ENCODE data around the gene PIP5KL1.

The PIP5KL1 gene

DNA sequence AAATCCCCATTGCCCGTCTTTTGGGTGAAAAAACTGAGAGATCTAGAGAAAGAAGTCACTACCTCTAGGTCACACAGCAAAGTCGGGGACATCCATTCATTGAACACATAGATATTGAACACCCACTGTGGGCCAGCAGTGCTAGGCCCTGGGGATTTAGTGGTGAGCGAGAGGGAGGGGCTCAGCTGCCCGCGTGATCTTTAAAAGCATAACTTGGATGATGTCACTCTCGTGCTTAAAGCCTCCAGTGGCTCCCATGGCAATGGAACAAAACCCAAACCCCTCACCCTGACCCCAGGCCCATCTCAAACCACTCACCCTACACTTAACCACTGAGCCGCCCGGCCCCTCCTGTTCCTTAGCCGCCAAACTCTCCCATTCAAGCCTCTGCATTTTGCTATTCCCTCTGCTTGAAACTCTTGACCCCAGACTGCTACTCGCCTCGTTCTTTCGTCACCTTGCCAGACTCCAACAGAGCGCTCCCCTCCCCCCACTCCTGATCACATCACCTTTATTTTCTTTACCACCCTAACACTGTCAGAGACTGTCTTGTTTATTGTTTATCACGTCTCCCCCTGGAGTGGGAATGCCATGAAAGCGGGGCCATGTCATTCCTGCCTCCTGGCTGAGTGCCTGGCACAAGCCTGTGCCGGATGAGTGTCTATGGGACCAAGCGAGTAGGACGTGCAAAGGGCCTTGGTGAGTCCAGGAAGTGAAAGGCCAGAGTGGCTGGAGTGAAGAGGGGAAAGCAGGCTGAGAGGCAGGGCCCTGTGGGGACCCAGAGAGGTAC, 710 bp upstream of the PIP5KL1 start:
- peak; percentile 77 for DNase-seq (ENCODE audit: low read depth, low spot score)

DNA sequence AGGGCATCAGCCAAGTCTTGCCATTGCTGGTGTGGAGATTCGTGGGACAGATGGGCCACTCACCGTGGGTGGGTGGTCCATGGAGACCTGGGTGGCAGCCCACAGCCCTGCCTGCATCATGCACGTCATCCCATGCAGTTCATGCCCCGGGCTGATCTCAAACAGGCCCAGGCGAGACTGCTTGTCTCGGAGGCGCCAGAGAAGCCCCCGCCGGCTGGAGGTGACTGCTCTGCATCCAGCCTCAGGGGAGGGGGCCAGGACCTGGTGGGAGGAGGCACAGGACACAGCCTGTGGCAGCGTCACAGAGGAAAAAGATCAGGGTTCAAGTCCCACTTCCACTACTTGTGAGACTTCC, 975 bp downstream of the PIP5KL1 start:
- DNase-seq (ENCODE audit: low read depth, low spot score): no peak

DNA sequence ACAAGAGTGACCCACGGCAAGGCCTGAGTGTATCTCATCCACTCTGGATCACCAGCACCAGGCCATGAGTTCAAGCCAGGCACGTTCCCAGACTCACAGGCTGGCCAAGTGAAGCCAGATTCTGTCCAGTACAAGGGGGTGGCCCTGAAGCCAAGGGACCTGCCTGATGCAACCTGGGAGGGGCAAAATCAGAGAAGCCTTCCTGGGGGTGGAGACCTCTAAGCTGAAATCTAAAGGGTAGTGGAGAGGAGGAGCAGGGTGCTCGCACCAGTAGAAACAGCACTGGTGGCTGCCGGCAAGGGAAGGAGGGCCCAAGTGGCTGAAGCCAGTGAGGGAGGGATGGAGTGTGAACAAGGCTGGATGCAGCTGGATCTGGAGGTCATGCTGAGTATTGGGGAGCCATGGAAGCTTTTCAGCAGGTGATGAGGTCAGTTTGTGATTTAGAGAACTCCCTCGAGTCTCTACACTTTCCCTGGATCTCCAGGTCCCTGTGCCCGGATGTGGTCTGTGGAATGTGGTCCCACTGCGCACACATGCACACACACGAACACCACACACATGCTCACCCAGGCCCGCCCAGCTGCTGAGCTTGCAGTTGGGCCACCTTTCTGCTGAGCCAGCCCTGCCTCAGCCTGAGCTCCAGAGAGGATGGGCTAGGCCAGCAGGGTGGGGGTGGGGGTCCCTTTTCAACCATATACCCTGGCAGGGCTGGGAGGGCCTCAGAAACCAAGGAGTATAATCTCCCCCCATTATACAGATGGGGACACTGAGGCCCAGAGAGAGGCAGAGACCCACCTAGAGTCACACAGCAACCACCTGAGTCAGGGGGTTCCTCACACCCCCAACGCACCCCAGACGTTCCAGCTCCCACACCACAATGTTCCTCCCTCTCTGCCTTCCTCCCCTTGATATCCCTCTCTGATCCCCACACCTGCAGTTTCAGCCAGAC, 1.6 kb downstream of the PIP5KL1 start:
- no peak for DNase-seq (ENCODE audit: low read depth, low spot score)

DNA sequence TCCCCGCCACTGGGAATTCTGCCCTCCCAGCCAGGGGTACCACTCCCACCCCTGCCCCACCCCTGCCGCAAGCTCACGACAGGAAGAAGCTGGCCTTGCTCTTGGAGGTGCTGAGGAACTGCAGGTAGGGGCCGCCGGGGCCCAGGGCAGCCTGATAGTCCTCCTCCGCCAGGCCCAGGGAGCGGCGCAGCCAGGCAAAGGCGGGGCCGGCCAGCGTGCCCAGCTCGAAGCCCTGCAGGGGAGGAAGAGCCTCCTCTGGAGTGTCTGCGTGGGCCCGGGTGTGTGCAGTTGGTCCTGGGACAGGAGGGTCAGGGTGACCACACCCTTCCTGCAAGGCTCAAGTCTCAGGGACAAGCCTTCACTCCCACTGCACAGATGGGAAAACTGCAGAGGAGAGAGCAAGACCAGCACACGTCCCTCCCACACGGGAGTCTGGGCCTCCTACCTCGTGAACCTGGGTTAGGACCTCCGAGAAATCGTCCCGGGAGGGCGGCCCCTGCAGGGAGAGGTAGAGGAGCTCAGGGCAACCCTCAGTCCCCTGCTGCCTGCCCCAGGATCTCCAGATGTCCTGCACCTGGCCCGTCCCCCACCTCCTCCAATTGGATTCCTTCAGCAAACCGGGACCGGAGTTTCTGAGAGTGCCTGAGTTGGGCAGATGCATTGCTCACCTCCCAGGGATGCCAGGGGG, 2.4 kb downstream of the PIP5KL1 start:
- no peak for DNase-seq (ENCODE audit: low read depth, low spot score)

DNA sequence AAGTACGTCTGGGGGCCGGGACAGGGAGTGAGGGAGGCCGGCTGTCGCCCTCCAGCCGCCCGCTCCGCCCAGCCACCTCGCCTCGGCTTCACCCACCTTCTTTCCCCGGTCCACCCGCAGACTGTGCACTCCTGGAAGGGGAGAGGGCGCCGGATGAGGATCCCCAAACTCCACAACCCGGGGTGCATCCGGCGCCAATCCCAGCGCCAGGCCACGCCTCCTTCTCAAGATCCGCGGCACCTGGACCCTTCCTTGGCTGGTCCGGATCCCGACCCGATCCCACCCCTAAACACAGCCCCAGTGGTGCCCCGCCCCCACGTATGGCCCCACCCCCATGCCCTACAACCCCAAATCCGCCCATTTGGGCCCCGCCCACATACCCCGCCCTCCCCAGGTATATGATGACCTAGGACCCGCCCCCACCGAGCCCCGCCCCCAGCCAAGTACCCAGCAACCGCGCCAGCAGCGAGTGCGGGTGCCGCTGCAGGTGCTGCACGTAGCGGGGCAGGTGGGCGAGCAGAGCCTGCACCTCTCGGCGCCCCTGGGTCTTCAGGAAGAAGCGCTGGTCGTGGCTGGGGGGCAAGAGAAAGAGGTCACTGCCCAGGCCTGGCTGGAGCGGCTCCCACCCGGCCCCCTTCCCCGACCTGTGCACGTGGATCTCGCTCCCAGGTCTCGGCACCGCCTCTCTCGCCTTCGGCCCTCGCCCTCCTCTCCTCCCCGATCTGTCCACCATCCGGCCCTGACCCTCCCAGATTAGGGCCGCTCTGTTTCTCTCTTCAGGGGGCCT, 3.2 kb downstream of the PIP5KL1 start:
- DNase-seq (ENCODE audit: low read depth, low spot score): peak; percentile 60

DNA sequence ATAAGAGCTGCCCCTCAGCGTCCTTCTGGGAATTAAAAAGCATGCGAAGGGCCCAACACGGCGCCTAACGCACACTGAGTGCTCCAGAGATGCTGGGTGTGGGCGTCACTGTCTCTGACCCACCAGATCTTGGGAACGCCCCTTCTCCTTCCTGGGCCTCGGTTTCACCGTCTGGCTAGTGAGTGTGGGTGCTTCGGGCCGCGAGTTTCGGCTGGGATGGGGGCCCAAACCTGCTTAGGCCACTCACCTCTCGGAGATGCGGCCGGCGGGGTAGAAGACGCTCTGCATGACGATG, 3.7 kb downstream of the PIP5KL1 start:
- no peak for DNase-seq (ENCODE audit: low read depth, low spot score)

DNA sequence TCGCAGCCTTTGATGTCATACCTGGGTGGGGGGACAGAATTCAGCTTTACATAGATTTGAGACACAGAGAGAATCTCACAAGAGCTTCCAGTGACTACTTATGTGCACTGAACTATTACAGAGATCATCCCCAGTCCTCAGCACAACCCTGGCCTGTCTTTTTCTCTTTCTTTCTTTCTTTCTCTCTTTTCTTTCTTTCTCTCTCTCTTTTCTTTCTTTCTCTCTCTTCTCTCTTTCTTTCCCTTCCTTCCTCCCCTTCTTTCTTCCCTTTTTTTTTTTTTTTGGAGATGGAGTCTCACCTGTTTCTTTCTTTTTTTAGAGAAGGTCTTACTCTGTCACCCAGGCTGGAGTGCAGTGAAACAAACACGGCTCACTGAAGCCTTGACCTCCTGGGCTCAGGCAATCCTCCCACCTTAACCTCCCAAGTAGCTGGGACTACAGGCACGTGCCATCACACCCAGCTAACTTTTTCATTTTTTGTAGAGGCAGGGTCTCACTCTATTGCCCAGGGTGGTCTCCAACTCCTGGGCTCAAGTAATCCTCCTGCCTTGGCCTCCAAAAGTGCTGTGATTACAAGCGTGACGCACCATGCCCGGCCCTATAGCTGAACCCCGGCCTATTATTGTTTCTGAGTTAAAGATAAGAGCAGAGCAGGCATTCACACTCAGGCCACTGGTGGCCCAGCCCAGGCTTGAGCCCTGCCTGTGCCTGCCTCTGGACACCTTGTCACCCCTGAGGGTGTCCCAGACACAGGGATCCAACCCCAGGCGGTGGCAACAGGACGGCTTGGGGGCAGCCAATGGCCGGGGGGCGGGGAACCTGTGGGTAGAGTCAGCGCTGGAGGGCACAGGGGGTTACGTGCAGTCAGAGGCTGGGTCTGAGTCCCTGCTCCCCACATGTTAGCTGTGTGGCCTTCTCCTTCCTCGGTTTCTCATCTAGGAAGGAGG, 4.3 kb downstream of the PIP5KL1 start:
- no peak for DNase-seq (ENCODE audit: low read depth, low spot score)

DNA sequence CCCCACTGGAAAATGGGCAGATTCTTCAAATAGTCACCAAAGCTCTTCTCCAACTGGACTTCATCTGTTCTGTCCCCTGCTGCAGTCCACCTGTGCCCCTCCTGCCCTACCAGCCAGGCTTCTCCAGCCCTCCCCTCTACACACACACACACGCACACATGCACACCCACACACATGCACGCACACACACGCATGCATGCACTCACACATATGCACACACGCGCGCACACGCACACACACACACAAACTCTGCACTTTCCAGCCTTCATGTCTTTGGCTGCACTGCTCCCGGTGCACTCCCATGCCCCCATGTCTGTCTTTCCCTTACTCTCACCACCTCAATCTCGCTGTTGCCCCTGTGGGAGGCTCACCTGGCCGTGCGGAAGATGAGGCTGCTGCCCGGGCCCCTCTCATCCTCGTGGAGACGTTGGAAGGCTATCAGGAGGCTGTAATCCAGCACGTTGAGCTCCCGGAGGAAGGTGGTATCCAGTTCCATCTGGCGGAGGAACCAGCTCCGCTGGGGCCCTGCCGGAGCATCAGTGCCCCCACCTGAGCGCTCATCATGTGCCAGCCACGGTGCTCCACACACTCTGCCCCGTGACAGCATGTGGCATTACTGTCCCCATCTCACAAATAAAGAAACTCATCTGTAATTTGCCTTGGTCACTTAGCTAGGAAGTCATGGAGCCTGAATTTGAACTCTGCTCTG, 5.7 kb downstream of the PIP5KL1 start:
- no peak for DNase-seq (ENCODE audit: low read depth, low spot score)

DNA sequence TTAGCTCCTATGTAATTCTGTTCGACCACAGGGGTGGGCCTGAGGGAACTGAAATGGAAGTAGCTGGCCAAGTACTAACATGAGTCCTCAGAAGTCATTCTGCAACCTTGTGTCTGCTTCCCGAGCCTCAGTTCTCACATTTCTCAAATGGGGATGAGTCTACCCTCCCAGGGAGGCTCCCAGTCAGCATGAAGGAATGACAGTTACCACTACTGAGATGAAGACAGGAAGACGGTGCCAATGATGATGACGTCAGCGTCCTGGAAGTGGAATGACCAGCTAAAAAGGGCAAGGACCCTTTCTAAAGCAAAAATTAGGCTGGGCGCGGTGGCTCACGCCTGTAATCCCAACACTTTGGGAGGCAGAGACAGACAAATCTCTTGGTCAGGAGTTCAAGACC, 6.8 kb downstream of the PIP5KL1 start:
- DNase-seq (ENCODE audit: low read depth, low spot score): no peak

DNA sequence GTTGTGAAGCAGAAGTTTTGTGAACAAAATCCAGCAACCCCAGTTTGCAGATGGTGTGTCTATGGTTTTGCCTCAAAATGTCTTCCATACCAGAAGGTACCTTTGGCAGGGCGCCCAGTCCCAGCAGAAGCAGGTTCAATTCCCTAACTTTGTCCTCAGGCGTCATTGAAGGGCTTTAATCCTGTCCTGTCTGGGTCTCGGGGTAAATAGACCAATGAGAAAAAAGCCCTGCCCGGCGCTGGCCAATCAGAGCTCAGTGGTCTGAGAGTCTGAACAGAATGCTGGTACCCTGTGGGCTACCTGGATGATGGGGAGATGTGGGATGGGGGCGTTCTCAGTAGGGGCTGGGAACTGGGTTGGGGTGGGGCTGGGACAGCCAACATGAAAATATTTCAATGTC, 7.5 kb downstream of the PIP5KL1 start:
- no peak for DNase-seq (ENCODE audit: low read depth, low spot score)

DNA sequence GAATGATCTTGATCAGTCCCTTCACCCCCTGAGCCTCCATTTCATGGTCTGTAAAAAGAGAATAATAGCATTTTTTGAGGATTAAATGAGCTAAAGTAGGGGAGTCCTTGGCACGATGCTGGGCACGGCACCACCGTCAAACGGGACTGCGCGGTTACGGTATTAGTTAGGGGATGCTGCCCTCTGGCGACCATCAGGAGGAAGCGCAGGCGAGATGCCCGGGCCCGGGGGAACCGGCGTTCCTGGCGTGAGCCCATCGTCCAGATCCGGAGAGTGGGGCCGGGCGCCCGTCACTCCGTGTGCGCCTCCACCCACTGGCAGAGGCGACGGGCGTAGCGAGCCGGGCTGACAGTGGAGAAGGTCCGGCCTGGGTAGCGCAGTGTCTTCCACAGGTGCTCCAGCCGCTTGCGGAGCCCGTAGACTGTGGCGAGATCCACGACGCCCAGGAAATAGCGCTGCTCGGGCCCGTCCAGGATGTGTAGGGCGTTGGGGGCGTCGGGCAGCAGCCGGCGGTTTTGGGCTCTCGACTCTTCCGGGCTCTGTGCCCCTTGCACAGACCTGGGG, 8.9 kb downstream of the PIP5KL1 start:
- peak; percentile 73 for DNase-seq (ENCODE audit: low read depth, low spot score)

DNA sequence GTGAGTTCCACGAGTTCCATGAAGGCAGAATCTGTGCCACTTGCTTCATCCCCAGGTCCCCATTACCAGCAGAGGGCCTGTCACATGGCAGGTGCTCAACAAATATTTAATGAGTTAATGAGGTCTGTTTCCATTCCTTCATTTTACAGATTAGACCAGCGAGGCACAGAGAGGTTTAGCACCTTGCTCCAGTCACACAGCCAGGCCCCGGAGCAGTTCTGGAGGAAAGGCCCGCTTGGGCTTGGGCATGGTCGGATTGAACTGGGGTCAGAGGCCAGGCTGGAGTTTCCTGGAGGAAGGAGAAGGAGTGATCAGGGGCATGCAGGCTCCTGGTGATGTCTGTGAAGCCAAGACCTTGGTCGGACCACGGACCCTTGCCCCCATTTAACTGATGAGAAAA, 9.8 kb downstream of the PIP5KL1 start:
- DNase-seq (ENCODE audit: low read depth, low spot score): no peak

DNA sequence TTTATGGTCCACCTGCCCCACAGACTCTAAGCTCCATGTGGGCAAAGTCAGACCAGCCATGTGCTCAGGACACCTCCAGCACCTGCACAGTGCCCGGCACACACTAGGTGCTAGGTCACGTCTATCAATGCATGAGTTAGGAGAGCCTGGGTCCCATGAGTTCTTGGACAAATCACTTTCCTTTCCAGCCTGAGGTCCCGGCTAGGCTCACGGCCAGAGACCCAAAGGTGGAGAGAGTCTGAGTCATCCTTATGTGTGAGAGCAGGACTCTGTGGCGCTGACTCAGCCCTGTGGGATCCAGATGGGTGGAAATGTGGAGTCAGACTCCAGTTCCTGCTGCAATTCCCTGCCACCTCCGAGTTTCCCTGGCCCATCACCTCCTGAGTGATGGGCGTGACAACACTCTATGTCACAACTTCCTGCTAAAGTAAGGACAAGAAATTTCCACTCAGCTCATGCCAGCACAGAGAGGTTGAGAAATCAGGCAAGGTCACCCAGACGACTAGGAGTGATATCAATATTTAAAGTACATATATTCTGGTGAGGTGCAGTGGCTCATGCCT, 11.2 kb downstream of the PIP5KL1 start:
- peak; percentile 62 for DNase-seq (ENCODE audit: low read depth, low spot score)

DNA sequence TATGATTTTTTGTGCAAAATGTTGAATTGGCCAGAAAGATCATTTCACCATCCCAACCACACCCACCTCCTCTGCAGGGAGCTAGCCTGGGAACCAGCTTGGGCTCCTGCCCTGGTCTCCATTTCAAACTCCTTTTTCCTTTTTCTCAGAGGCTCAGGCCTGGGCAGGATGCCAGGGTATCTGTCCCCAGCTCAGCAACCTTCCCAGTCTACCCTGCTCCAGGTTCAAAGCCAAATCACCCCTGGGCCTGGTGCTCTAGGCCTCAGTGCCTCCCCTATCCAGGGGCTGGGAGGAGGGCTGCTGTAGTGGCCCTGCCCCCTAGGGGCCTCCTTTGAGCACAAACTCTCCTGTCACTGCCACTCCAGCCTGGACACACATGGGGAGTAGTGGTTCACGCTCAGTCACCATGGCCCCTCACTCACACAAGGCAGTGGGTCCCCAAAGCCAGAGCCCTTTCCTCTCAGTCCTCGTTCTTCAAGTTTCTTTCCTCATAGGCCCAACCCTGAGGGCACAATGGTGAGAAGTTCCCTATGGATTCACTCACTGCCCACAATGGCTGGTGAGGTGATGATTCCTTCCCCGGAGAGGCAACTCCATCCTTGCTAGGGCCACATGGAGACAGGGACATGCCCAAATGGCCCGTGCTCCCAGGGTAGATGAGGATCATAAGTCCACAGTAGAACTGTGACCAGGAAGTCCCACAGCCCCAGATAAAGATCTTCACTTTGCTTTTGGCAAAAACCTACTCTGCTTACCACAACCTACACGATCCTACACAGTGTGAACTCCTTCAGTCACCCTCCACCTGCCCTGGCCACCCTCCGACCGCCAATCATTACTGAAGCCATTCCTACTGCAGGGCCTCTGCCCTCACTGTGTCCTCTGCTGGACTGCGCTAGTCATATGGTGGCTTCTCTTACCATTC, 12.1 kb downstream of the PIP5KL1 start:
- no peak for DNase-seq (ENCODE audit: low read depth, low spot score)

DNA sequence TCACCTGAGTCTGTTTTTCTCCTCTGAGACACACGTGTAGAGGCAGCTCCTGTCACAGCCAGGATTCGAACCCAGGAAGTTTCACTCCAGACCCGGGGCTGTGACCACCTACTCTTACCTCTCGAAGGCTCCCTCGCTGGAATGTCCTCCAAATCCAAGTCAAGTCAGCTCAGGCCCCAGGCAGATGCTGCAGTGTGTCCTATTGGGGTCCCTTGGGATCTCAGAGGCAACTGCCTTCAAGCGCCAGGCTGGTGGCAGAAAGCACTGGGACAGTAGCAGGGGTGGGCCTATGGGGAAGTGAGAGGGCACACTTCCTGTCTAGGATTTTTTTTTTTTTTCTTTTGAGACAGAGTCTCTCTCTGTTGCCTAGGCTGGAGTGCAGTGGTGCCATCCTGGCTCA, 13.0 kb downstream of the PIP5KL1 start:
- DNase-seq (ENCODE audit: low read depth, low spot score): no peak

DNA sequence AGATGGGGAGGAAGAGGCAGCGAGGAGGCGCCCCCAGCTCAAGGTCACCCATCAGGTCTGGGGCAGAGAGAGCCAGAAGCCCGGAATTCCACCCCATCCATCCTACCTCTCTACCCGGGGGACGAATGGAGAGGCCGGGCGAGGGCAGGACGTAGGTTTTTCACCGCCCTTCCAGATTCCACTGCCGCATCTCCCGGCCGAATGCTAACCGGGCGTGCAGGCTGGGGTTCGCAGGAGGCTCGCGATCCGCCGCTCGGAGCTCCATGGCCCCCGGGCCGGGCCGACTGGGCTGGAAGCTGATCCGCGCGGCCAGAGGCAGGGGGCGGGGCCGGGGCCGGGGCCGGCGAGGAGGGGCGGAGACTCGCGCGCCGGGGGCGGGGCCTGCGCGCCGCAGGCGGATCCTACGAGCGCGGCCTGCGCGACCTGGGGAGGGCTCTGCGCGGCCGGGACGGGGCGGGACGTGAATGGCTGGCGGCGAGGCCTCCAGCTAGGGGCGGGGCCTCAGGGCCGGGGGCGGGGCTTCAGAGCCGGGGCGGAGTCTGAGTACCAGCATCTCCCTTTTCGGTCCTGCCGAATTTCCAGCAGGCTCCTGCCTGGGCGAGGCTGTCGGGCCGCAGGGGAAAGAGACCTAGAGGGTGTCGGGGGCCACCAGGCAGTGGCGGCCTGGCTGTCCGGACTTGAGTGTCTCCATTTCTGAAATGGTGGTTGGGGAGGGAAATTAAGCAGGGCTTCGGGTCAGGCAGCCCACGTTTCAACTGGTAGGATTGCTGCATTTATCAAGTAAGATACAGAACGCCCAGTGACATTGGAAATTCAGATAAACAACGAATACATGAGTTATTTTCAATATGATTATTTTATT, 13.6 kb downstream of the PIP5KL1 start, which contains the start of gene ST6GALNAC4:
Gene ST6GALNAC4 (minus strand): TSS at position 322 of the 862 bp plus-strand sequence. CDS start 622 bp downstream, outside the sequence.
- DNase-seq (ENCODE audit: low read depth, low spot score): peak; percentile 74
